Measurements from ENCODE around the gene AP5B1. TPM values are rescaled to one million over a fixed set of nuclear protein-coding genes. Genes with fewer than 3 reads are reported as not detected.

Gene AP5B1
- total RNA-seq, 1 experiment from 2014 or later = 19.5 TPM

GRCh38 chr11:65767406-65767805 is 13.4 kb downstream of the AP5B1 start:
- no peaks in the 10 kb centered on the region for H3K79me2 ChIP-seq (ENCODE audit: insufficient read depth, low read length)
- H2AFZ ChIP-seq (ENCODE audit: low read depth, low read length, poor library complexity, severe bottlenecking) = no peak overlapping the region
- POLR2A ChIA-PET = no interaction called here
- H3K4me1 ChIP-seq (ENCODE audit: control insufficient read depth in 1 of 2, insufficient read depth in 2 of 2, low read length in 2 of 2) = peaks cover 2 to 14% of the 10 kb centered on the region in 2 experiments; a peak in 2 of 4 replicates
- H3K4me2 ChIP-seq (ENCODE audit: low read length) = no peak overlapping the region
- no peak overlapping the region for H3K9ac ChIP-seq (ENCODE audit: low read length)
- no peaks in the 10 kb centered on the region for H3K27me3 ChIP-seq (ENCODE audit: insufficient read depth, low read length)
- CTCF ChIA-PET = interaction anchor here (0.9 kb wide), 1 partner anchor 12 kb away, joined by 3 read pairs; no protein-coding TSS in a partner anchor
- no peak overlapping the region for H3K27ac ChIP-seq (ENCODE audit: low read depth, low read length)
- TF ChIP-seq ZFX (IDR thresholded peaks at IDR 0.05) (no peak), CBX3 (IDR thresholded peaks at IDR 0.05; ENCODE audit: low read depth) (no peak), JUND (IDR thresholded peaks at IDR 0.05) (no peak), EGR1 (IDR thresholded peaks at IDR 0.05; ENCODE audit: low read depth) (no peak), YY1 (IDR thresholded peaks at IDR 0.05; ENCODE audit: extremely low read depth, insufficient replicate concordance, low read depth, low read length) (no peak), SIN3A (IDR thresholded peaks at IDR 0.05; ENCODE audit: low read depth) (no peak), POLR2AphosphoS5 (IDR thresholded peaks at IDR 0.05; ENCODE audit: low read depth, low read length) (no peak), SRF (IDR thresholded peaks at IDR 0.05; ENCODE audit: low read depth) (no peak), CEBPB (IDR thresholded peaks at IDR 0.05; ENCODE audit: low read depth) (no peak), ELF1 (IDR thresholded peaks at IDR 0.05; ENCODE audit: borderline replicate concordance, low read depth) (no peak), POLR2A (IDR thresholded peaks at IDR 0.05; ENCODE audit: borderline replicate concordance, extremely low read depth, insufficient read depth, insufficient read length) (no peak), ZBTB33 (IDR thresholded peaks at IDR 0.05; ENCODE audit: extremely low read depth, insufficient replicate concordance, low read length) (no peak), RAD21 (IDR thresholded peaks at IDR 0.05; ENCODE audit: low read depth) (no peak), MAX (IDR thresholded peaks at IDR 0.05) (no peak)
- no peaks in the 10 kb centered on the region for H3K9me2 ChIP-seq (ENCODE audit: insufficient read depth)
- DNase-seq (ENCODE audit: low read depth, low spot score) (no peak), ATAC-seq (no peak)
- RAD21 ChIA-PET (ENCODE audit: low non-redundant PET in 1 of 2, low total read pairs in 2 of 2, uncharacterized antibody in 2 of 2, unreplicated experiment in 2 of 2) = no interaction called here
- H4K20me1 ChIP-seq (ENCODE audit: insufficient read depth) = no peaks in the 10 kb centered on the region
- intact Hi-C loops (cut with micrococcal nuclease) = no loop called here
- no TSS peak for BruUV-seq (replicated peaks)
- H3K9me3 ChIP-seq (ENCODE audit: control insufficient read depth in 1 of 2, insufficient read depth in 1 of 2, low read depth in 1 of 2, low read length in 2 of 2) = no peaks in the 10 kb centered on the region; a peak in 1 of 4 replicates
- no peak overlapping the region for H3K4me3 ChIP-seq (replicated peaks in 1 of 2; ENCODE audit: low read depth in 1 of 2, low read length in 2 of 2)
- no peaks in the 10 kb centered on the region for H3K36me3 ChIP-seq (ENCODE audit: control insufficient read depth in 1 of 2, insufficient read depth in 2 of 2, low read length in 2 of 2)

All from HCT116 (cell line).